ENCODE results near the gene ARID3C. TPM values are rescaled to one million over a fixed set of nuclear protein-coding genes. Genes with fewer than 3 reads are reported as not detected.

Gene ARID3C
- total RNA-seq, 1 donor from 2014 or later: 4.7 TPM

- H3K4me3 ChIP-seq: no peak overlapping the region
- peaks cover 17% of the 10 kb centered on the region for H3K79me2 ChIP-seq (ENCODE audit: low read depth)
- H3K9me3 Mint-ChIP-seq: no peaks in the 10 kb centered on the region
- H3K4me2 ChIP-seq: no peak overlapping the region
- no peaks in the 10 kb centered on the region for H3K9me3 ChIP-seq (ENCODE audit: low read depth)
- H3K36me3 ChIP-seq: no peaks in the 10 kb centered on the region
- no peak overlapping the region for H3K9ac ChIP-seq
- no peak overlapping the region for H3K4me3 Mint-ChIP-seq
- TF ChIP-seq EZH2phosphoT487 (IDR thresholded peaks at IDR 0.05) (no peak), CTCF (IDR thresholded peaks at IDR 0.05) (no peak), EZH2 (IDR thresholded peaks at IDR 0.05) (no peak)
- peaks cover 10% of the 10 kb centered on the region for H3K4me1 Mint-ChIP-seq
- H3K27ac Mint-ChIP-seq: no peak overlapping the region
- H3K36me3 Mint-ChIP-seq: peaks cover 5% of the 10 kb centered on the region
- peaks cover 8% of the 10 kb centered on the region for H3K27me3 Mint-ChIP-seq (ENCODE audit: insufficient read depth, low read depth)
- peaks cover 16% of the 10 kb centered on the region for H3F3A ChIP-seq (ENCODE audit: low read depth)
- peaks cover 4% of the 10 kb centered on the region for H3K4me1 ChIP-seq
- H2AFZ ChIP-seq (replicated peaks): no peak overlapping the region
- no peak for DNase-seq (ENCODE audit: low spot score)
- no peaks in the 10 kb centered on the region for H3K27me3 ChIP-seq
- no peak overlapping the region for H3K27ac ChIP-seq
- peaks cover 14% of the 10 kb centered on the region for H4K20me1 ChIP-seq (ENCODE audit: low read depth)
Measured at GRCh38 chr9:34663303-34663605, 34.4 kb upstream of the ARID3C start.

GRCh38 chr9:34662526-34663302 is 33.8 kb upstream of the ARID3C start, which contains the start of gene CCL27:
CCL27 (minus strand) TSS chr9:34662657; CDS start chr9:34662633, 24 bp downstream.
- H3K27ac ChIP-seq: no peak within 1 kb of the TSS
- peaks cover 14% of the 10 kb centered on the region for H4K20me1 ChIP-seq (ENCODE audit: low read depth)
- TF ChIP-seq EZH2phosphoT487 (IDR thresholded peaks at IDR 0.05): no peak
- TF ChIP-seq EZH2 (IDR thresholded peaks at IDR 0.05): no peak
- TF ChIP-seq CTCF (IDR thresholded peaks at IDR 0.05): no peak
- no peaks in the 10 kb centered on the region for H3K36me3 ChIP-seq
- H3K27me3 ChIP-seq: no peaks in the 10 kb centered on the region
- peaks cover 16% of the 10 kb centered on the region for H3F3A ChIP-seq (ENCODE audit: low read depth)
- Mint-ChIP-seq H3K27ac (no peak within 1 kb of the TSS), H3K27me3 (ENCODE audit: insufficient read depth, low read depth) (peaks cover 8% of the 10 kb centered on the region), H3K4me3 (no peak within 1 kb of the TSS), H3K36me3 (peaks cover 5% of the 10 kb centered on the region), H3K4me1 (peaks cover 10% of the 10 kb centered on the region), H3K9me3 (no peaks in the 10 kb centered on the region)
- no peak within 1 kb of the TSS for H3K9ac ChIP-seq
- no peak within 1 kb of the TSS for H3K4me3 ChIP-seq
- no peak within 1 kb of the TSS for H3K4me2 ChIP-seq
- no peak within 1 kb of the TSS for H2AFZ ChIP-seq (replicated peaks)
- H3K4me1 ChIP-seq: peaks cover 4% of the 10 kb centered on the region
- peaks cover 17% of the 10 kb centered on the region for H3K79me2 ChIP-seq (ENCODE audit: low read depth)
- DNase-seq (ENCODE audit: low spot score): no peak
- no peaks in the 10 kb centered on the region for H3K9me3 ChIP-seq (ENCODE audit: low read depth)

- H3K9ac ChIP-seq: no peak overlapping the region
- H4K20me1 ChIP-seq (ENCODE audit: low read depth): peaks cover 12% of the 10 kb centered on the region
- no peaks in the 10 kb centered on the region for H3K27me3 ChIP-seq
- no peak overlapping the region for H3K27ac ChIP-seq
- H3K36me3 Mint-ChIP-seq: no peaks in the 10 kb centered on the region
- peaks cover 7% of the 10 kb centered on the region for H3F3A ChIP-seq (ENCODE audit: low read depth)
- H3K4me3 ChIP-seq: no peak overlapping the region
- H3K27ac Mint-ChIP-seq: no peak overlapping the region
- no peaks in the 10 kb centered on the region for H3K4me1 ChIP-seq
- no peak overlapping the region for H2AFZ ChIP-seq (replicated peaks)
- no peaks in the 10 kb centered on the region for H3K36me3 ChIP-seq
- no peaks in the 10 kb centered on the region for H3K9me3 ChIP-seq (ENCODE audit: low read depth)
- peaks cover 6% of the 10 kb centered on the region for H3K27me3 Mint-ChIP-seq (ENCODE audit: insufficient read depth, low read depth)
- H3K4me3 Mint-ChIP-seq: no peak overlapping the region
- no peak for DNase-seq (ENCODE audit: low spot score)
- peaks cover 16% of the 10 kb centered on the region for H3K4me1 Mint-ChIP-seq
- no peak for TF ChIP-seq EZH2phosphoT487 (IDR thresholded peaks at IDR 0.05)
- no peak for TF ChIP-seq EZH2 (IDR thresholded peaks at IDR 0.05)
- no peak for TF ChIP-seq CTCF (IDR thresholded peaks at IDR 0.05)
- H3K79me2 ChIP-seq (ENCODE audit: low read depth): no peaks in the 10 kb centered on the region
- H3K9me3 Mint-ChIP-seq: no peaks in the 10 kb centered on the region
- no peak overlapping the region for H3K4me2 ChIP-seq
Measured at GRCh38 chr9:34659592-34660253, 30.9 kb upstream of the ARID3C start.
